GM18909 (cell line): ENCODE measurements around the gene EYA2.
"Not testable (repeated sequence)": the region's sequence is repeated elsewhere in the genome, so short reads cannot be mapped to it uniquely, and the experiment has no call there.

Experiments used
- ATAC-seq: cut with Tn5 transposase; IDR thresholded peaks from one replicate; pipeline ENCODE4 v1.9.1; 2021; ENCODE audit warnings: mild to moderate bottlenecking; ENCODE audit not compliant: unreplicated experiment, poor library complexity

The EYA2 gene

GRCh38 chr20:47181056-47181862 lies 286.6 kb downstream of the EYA2 start:
- ATAC-seq, result no peak

GRCh38 chr20:47183367-47183766 lies 288.7 kb downstream of the EYA2 start:
- ATAC-seq, result no peak

- ATAC-seq, result no peak
Measured at GRCh38 chr20:47187450-47188195, 293.0 kb downstream of the EYA2 start.

- no peak for ATAC-seq
Measured at GRCh38 chr20:47188540-47188939, 293.9 kb downstream of the EYA2 start.

GRCh38 chr20:47189060-47189459 lies 294.4 kb downstream of the EYA2 start:
- ATAC-seq, result no peak

- no peak for ATAC-seq
Measured at GRCh38 chr20:47191074-47191673, 296.5 kb downstream of the EYA2 start.

- no peak for ATAC-seq
Measured at GRCh38 chr20:47191956-47192355, 297.3 kb downstream of the EYA2 start.

GRCh38 chr20:47195573-47195972 lies 300.9 kb downstream of the EYA2 start:
- no peak for ATAC-seq

GRCh38 chr20:47196091-47197081 lies 301.7 kb downstream of the EYA2 start:
- peak; percentile 62 for ATAC-seq

GRCh38 chr20:47198254-47198671 lies 303.6 kb downstream of the EYA2 start:
- ATAC-seq, result no peak

GRCh38 chr20:47198996-47199552 lies 304.4 kb downstream of the EYA2 start:
- no peak for ATAC-seq

GRCh38 chr20:47201074-47201730 lies 306.6 kb downstream of the EYA2 start:
- no peak for ATAC-seq

GRCh38 chr20:47202733-47203667 lies 308.4 kb downstream of the EYA2 start:
- no peak for ATAC-seq

GRCh38 chr20:47204008-47204849 lies 309.6 kb downstream of the EYA2 start:
- no peak for ATAC-seq

- ATAC-seq, result not testable (repeated sequence)
Measured at GRCh38 chr20:47204850-47205122, 310.1 kb downstream of the EYA2 start.

- ATAC-seq, result no peak
Measured at GRCh38 chr20:47205577-47206123, 311.0 kb downstream of the EYA2 start.

GRCh38 chr20:47206552-47206951 lies 311.9 kb downstream of the EYA2 start:
- ATAC-seq, result not testable (repeated sequence)
